ENCODE data around the gene EXOC6B. TPM values are rescaled to one million over a fixed set of nuclear protein-coding genes. Genes with fewer than 3 reads are reported as not detected.

The EXOC6B gene
- total and polyA plus RNA-seq, 9 of the 15 experiments (the other 6 are each of a cell fraction or from before 2014, with no cell fraction given): 0.28 to 4.2 (median 2.0) TPM

GRCh38 chr2:72212486-72212855 is 613.4 kb downstream of the EXOC6B start:
- ATAC-seq: no peak
- TF ChIP-seq HCFC1 (IDR thresholded peaks at IDR 0.05; ENCODE audit: low read depth, low read length) (no peak), RB1 (IDR thresholded peaks at IDR 0.05; ENCODE audit: low read depth) (no peak), ELK1 (CRISPR knock-in tag; IDR thresholded peaks at IDR 0.05) (no peak), FOXA1 (IDR thresholded peaks at IDR 0.05; ENCODE audit: borderline replicate concordance) (no peak), CTBP1 (IDR thresholded peaks at IDR 0.05; ENCODE audit: borderline replicate concordance) (no peak), ZBTB8A (IDR thresholded peaks at IDR 0.05; ENCODE audit: partially characterized antibody) (no peak), ZNF165 (CRISPR knock-in tag; IDR thresholded peaks at IDR 0.05; ENCODE audit: borderline replicate concordance) (no peak), USF1 (CRISPR knock-in tag; IDR thresholded peaks at IDR 0.05) (no peak), TCFL5 (CRISPR knock-in tag; conservative IDR thresholded peaks at IDR 0.05) (no peak), ZNF324 (CRISPR knock-in tag; IDR thresholded peaks at IDR 0.05) (no peak), ZNF445 (CRISPR knock-in tag; IDR thresholded peaks at IDR 0.05; ENCODE audit: low read depth) (no peak), NFXL1 (CRISPR knock-in tag; IDR thresholded peaks at IDR 0.05) (no peak), IRF2 (CRISPR knock-in tag; IDR thresholded peaks at IDR 0.05) (no peak), ZNF583 (CRISPR knock-in tag; IDR thresholded peaks at IDR 0.05) (no peak), CREBBP (IDR thresholded peaks at IDR 0.05; ENCODE audit: low read depth, low read length) (no peak), RAD51 (IDR thresholded peaks at IDR 0.05; ENCODE audit: borderline replicate concordance, low read depth) (no peak), EP300 (IDR thresholded peaks at IDR 0.05; ENCODE audit: low read length) (no peak), RBM14 (IDR thresholded peaks at IDR 0.05; ENCODE audit: borderline replicate concordance, insufficient read depth, low read depth, low read length) (no peak), MITF (IDR thresholded peaks at IDR 0.05) (no peak), FOSL1 (tag; conservative IDR thresholded peaks at IDR 0.05) (no peak)
- Histone ChIP-seq H3K27me3 (ENCODE audit: control insufficient read depth in 2 of 2, insufficient read depth in 2 of 2, low read length in 2 of 2) (no peaks in the 10 kb centered on the region), H3K4me1 (replicated peaks in 1 of 2; ENCODE audit: control insufficient read depth in 2 of 2, insufficient read depth in 2 of 2, low read length in 2 of 2) (no peaks in the 10 kb centered on the region), H3K79me2 (ENCODE audit: control insufficient read depth, insufficient read depth, low read length) (no peaks in the 10 kb centered on the region), H3K27ac (ENCODE audit: extremely low read depth, low read depth, low read length) (no peak overlapping the region), H3K36me3 (ENCODE audit: control insufficient read depth, insufficient read depth, low read length) (no peaks in the 10 kb centered on the region), H4K20me1 (replicated peaks; ENCODE audit: control insufficient read depth, insufficient read depth, low read length) (no peaks in the 10 kb centered on the region), H3K9me3 (replicated peaks; ENCODE audit: control insufficient read depth, insufficient read depth, low read depth, low read length) (no peaks in the 10 kb centered on the region), H3K9ac (ENCODE audit: insufficient read depth in 1 of 2, low read depth in 2 of 2, low read length in 2 of 2) (no peak overlapping the region), H3K4me3 (no peak overlapping the region), H2AFZ (ENCODE audit: low read depth, low read length) (no peak overlapping the region), H3K9me1 (ENCODE audit: control insufficient read depth, insufficient read depth, low read length) (no peaks in the 10 kb centered on the region), H3K4me2 (ENCODE audit: insufficient read depth, low read length) (no peak overlapping the region)
- 6% methylated on average over 1 of the region's 1 CpG for WGBS (ENCODE audit: insufficient coverage, low coverage, missing lambda C conversion rate)
- in situ Hi-C loops (cut with MboI): no loop called here
- ChIA-PET CTCF (ENCODE audit: low intra/inter-chr PET ratio) (no interaction called here), POLR2A (interaction anchor here (1.3 kb wide), 1 partner anchor 10 kb away, joined by 3 read pairs; no protein-coding TSS in a partner anchor)
- BruUV-seq (replicated peaks): no TSS peak
- no peak for FAIRE-seq
- intact Hi-C loops (cut with micrococcal nuclease): no loop called here
- DNase-seq (ENCODE audit: extremely low read depth in 1 of 4, low spot score in 3 of 4): no peak

Data from K562 (cell line).